RWPE2 (cell line): ENCODE measurements around the gene MSGN1.

Experiments
- ATAC-seq: fragments of 200-7000 bp; cut with Tn5 transposase; 3 replicates; pipeline ENCODE4 v1.9.1; 2021; ENCODE audit warnings: low read depth
- DNase-seq: peaks from one replicate; pipeline ENCODE4 v3.0.0-alpha.2; 2020; ENCODE audit warnings: low spot score
- H3K27ac ChIP-seq: fragments of 450-650 bp; 2 replicates; pipeline ENCODE4 v1.5.1; 2017; ENCODE audit warnings: mild to moderate bottlenecking; ENCODE audit not compliant: poor library complexity, severe bottlenecking
- H3K27me3 ChIP-seq: fragments of 250-450 bp; sonication (Bioruptor Pico); 2 replicates; pipeline ENCODE4 v1.5.1; 2021; ENCODE audit warnings: mild to moderate bottlenecking, moderate library complexity; ENCODE audit not compliant: insufficient read depth, poor library complexity, severe bottlenecking
- H3K36me3 ChIP-seq: fragments of 250-450 bp; sonication (Bioruptor Pico); 2 replicates; pipeline ENCODE4 v1.5.1; 2020; ENCODE audit warnings: low read depth, mild to moderate bottlenecking, moderate library complexity
- H3K4me1 ChIP-seq: fragments of 250-450 bp; sonication (Bioruptor Pico); 2 replicates; pipeline ENCODE4 v1.5.1; 2021; ENCODE audit warnings: mild to moderate bottlenecking, moderate library complexity; ENCODE audit not compliant: insufficient read depth, poor library complexity, severe bottlenecking
- H3K4me3 ChIP-seq: fragments of 250-450 bp; sonication (Bioruptor Pico); 2 replicates; pipeline ENCODE4 v1.5.1; 2021; ENCODE audit warnings: mild to moderate bottlenecking, moderate library complexity; ENCODE audit not compliant: severe bottlenecking
- H3K9me3 ChIP-seq: fragments of 250-450 bp; sonication (Bioruptor Pico); 2 replicates; pipeline ENCODE4 v1.5.1; 2021; ENCODE audit warnings: mild to moderate bottlenecking, moderate library complexity; ENCODE audit not compliant: severe bottlenecking
- TF ChIP-seq, protein P1 (sequence below): fragments of 450-650 bp; IDR thresholded peaks from one replicate; pipeline ENCODE4 v1.5.1; 2017; ENCODE audit warnings: mild to moderate bottlenecking, moderate library complexity; ENCODE audit not compliant: poor library complexity, severe bottlenecking

The MSGN1 gene

DNA sequence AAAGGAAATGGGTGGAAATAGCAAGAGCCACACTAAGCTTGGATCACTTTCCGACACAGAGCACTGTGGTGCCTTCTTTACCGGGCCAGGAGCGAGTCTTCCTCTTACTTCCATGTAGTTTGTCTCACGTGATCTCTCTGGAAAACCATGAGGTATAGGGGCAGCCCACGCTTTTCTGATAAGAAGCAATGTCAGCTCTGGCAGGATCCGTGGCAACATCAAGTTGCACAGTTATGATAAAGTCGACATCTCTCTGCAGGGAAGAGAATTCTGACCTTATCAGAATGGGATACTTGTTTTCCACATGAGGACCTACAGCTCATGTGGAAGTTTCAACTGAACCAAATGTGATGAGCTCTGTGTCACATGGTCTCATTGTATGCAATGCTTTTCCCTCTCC lies 29.5 kb downstream of the MSGN1 start:
- Histone ChIP-seq H3K27ac (no peak overlapping the region), H3K4me1 (no peaks in the 10 kb centered on the region), H3K9me3 (no peaks in the 10 kb centered on the region), H3K4me3 (no peak overlapping the region), H3K36me3 (no peaks in the 10 kb centered on the region), H3K27me3 (no peaks in the 10 kb centered on the region)
- ATAC-seq (no peak), DNase-seq (no peak)
- TF ChIP-seq, protein P1, sequence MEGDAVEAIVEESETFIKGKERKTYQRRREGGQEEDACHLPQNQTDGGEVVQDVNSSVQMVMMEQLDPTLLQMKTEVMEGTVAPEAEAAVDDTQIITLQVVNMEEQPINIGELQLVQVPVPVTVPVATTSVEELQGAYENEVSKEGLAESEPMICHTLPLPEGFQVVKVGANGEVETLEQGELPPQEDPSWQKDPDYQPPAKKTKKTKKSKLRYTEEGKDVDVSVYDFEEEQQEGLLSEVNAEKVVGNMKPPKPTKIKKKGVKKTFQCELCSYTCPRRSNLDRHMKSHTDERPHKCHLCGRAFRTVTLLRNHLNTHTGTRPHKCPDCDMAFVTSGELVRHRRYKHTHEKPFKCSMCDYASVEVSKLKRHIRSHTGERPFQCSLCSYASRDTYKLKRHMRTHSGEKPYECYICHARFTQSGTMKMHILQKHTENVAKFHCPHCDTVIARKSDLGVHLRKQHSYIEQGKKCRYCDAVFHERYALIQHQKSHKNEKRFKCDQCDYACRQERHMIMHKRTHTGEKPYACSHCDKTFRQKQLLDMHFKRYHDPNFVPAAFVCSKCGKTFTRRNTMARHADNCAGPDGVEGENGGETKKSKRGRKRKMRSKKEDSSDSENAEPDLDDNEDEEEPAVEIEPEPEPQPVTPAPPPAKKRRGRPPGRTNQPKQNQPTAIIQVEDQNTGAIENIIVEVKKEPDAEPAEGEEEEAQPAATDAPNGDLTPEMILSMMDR: no peak

DNA sequence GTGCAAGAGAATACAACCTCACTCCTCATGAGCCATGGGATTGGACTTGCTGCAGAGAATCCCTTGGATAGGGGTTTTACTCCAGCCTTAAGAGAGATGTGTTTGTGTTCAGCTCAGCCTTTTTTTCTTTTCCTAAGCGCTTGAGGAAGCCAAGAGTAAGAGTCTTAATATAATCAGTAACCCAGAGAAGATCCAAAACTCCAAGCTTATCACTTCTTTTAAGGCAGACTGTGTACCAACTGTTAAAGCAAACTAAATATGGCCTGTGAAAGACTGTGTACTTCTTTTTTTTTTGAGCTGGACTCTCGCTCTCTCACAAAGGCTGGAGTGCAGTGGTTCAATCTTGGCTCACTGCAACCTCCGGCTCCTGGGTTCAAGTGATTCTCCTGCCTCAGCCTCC lies 30.4 kb downstream of the MSGN1 start:
- Histone ChIP-seq H3K27me3 (no peaks in the 10 kb centered on the region), H3K36me3 (no peaks in the 10 kb centered on the region), H3K9me3 (no peaks in the 10 kb centered on the region), H3K4me3 (no peak overlapping the region), H3K27ac (no peak overlapping the region), H3K4me1 (no peaks in the 10 kb centered on the region)
- TF ChIP-seq, protein P1: no peak
- DNase-seq (no peak), ATAC-seq (no peak)

DNA sequence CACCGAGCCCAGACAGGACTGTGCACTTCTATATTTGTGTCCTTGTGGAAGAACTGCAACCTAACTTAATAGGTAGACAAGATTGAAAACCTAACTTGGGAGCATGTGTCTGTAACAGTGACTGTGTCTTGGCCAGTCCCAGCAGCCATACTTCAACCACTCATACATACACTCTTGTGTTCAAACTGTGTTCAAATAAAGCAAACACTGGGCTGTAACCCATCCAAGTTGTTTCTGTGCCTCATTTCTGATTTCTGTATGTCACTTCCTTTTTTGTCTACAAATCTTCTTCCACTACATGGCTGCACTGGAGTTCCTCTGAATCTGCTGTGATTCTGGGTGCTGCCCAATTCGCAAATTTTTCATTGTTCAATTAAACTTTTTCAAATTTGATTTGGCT lies 31.0 kb downstream of the MSGN1 start:
- H3K4me1 ChIP-seq: no peaks in the 10 kb centered on the region
- H3K4me3 ChIP-seq: no peak overlapping the region
- no peak overlapping the region for H3K27ac ChIP-seq
- TF ChIP-seq, protein P1: no peak
- ATAC-seq (no peak), DNase-seq (no peak)
- no peaks in the 10 kb centered on the region for H3K9me3 ChIP-seq
- H3K36me3 ChIP-seq: no peaks in the 10 kb centered on the region
- no peaks in the 10 kb centered on the region for H3K27me3 ChIP-seq

DNA sequence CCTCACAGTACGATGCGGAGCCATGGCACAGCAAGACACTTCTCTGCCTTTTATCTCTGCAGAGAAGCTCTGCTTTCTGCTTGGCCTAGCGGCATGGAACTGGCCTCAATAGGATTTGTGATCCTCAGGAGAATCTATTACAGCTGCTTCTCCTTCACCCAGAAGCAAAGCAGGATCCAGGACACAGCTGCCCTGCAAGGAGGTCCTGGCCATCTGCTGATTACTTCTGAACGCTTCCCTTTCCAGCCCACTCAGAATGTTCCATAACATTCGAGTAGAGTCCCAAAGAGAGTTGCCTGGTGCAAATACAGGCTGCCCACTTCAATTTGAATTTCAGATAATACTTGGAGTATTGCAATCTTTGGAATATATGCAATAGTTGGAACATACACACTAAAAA lies 33.0 kb downstream of the MSGN1 start:
- H3K36me3 ChIP-seq: no peaks in the 10 kb centered on the region
- H3K9me3 ChIP-seq: no peaks in the 10 kb centered on the region
- no peaks in the 10 kb centered on the region for H3K4me1 ChIP-seq
- no peak overlapping the region for H3K27ac ChIP-seq
- ATAC-seq: no peak
- TF ChIP-seq, protein P1: no peak
- H3K27me3 ChIP-seq: no peaks in the 10 kb centered on the region
- DNase-seq: no peak
- no peak overlapping the region for H3K4me3 ChIP-seq

DNA sequence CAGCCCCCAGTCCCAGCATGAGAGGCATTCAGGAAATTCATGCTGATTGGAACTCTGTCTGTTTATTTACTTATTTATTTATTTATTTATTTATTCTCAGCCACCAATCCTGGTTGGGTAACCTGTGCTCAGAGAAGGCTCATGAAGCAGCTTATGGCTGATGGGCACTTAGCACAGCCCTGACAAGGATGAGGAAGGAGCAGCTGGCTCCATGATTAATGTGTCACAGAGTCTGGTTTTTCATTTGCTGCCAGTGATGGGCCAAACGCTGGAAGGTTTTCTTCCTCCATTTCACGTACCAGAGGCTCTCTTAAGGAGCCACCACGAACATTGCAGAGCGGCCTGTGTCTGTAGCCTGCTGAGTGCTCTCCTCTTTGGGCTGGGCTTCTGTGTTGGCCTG lies 33.9 kb downstream of the MSGN1 start:
- Histone ChIP-seq H3K27me3 (no peaks in the 10 kb centered on the region), H3K4me3 (no peak overlapping the region), H3K4me1 (no peaks in the 10 kb centered on the region), H3K27ac (no peak overlapping the region), H3K36me3 (no peaks in the 10 kb centered on the region), H3K9me3 (no peaks in the 10 kb centered on the region)
- DNase-seq: no peak
- TF ChIP-seq, protein P1: no peak
- no peak for ATAC-seq
